PC-3 (cell line): ENCODE data around the gene CGRRF1. TPM values are rescaled to one million over a fixed set of nuclear protein-coding genes. Genes with fewer than 3 reads are reported as not detected.
A peak's percentile ranks its signal among the peaks of the same experiment; 100 is the strongest.

ENCODE experiments used
- ATAC-seq: fragments of 200-7000 bp; cut with Tn5 transposase; 2 replicates; pipeline ENCODE4 v1.9.1; 2020; ENCODE audit warnings: mild to moderate bottlenecking, moderate library complexity
- BruUV-seq: library from RNA; stranded (reverse); fragments of 400-500 nt; replicated peaks from 2 replicates; lab custom pipeline; 2021; lab: Mats Ljungman, UMichigan
- CTCF ChIA-PET: fragments of 300-600 bp; sonication (Branson Sonifier 250); formaldehyde crosslinking; loops from one replicate; lab custom pipeline; 2022; ENCODE audit warnings: antibody characterized with exemption; lab: Charles Lee
- POLR2A ChIA-PET: fragments of 300-600 bp; sonication (Branson Sonifier 250); formaldehyde crosslinking; loops from one replicate; lab custom pipeline; 2022; ENCODE audit warnings: antibody characterized with exemption; ENCODE audit not compliant: unreplicated experiment; lab: Charles Lee
- DNase-seq: peaks from one replicate; pipeline ENCODE4 v3.0.0-alpha.2; 2015
- H2AFZ ChIP-seq: fragments of 300-600 bp; sonication (generic); 2 replicates; pipeline ENCODE4 v1.6.0; 2016; ENCODE audit warnings: antibody characterized with exemption, low read length
- H3F3A ChIP-seq: fragments of 300-600 bp; sonication (generic); one replicate; pipeline ENCODE4 v1.6.0; 2017; ENCODE audit warnings: antibody characterized with exemption, low read length, control low read depth, mild to moderate bottlenecking; ENCODE audit not compliant: unreplicated experiment
- H3K27ac ChIP-seq: fragments of 300-600 bp; sonication (generic); 2 replicates; pipeline ENCODE4 v1.5.1; 2016; ENCODE audit warnings: mild to moderate bottlenecking, low read length
- H3K27me3 ChIP-seq: fragments of 300-600 bp; sonication (generic); 2 replicates; pipeline ENCODE4 v1.6.1; 2016; ENCODE audit warnings: low read length, mixed read lengths
- H3K36me3 ChIP-seq: fragments of 300-600 bp; sonication (generic); 2 replicates; pipeline ENCODE4 v1.6.1; 2016; ENCODE audit warnings: low read depth, mixed run types, low read length, mixed read lengths
- H3K4me1 ChIP-seq: fragments of 300-600 bp; sonication (generic); 2 replicates; pipeline ENCODE4 v1.5.1; 2016; ENCODE audit warnings: low read length; ENCODE audit not compliant: insufficient read depth
- H3K4me2 ChIP-seq: fragments of 300-600 bp; sonication (generic); 2 replicates; pipeline ENCODE4 v1.6.0; 2016; ENCODE audit warnings: low read length
- H3K4me3 ChIP-seq: fragments of 300-600 bp; sonication (generic); 2 replicates; pipeline ENCODE4 v1.5.1; 2016; ENCODE audit warnings: mild to moderate bottlenecking, low read length, mixed read lengths
- H3K79me2 ChIP-seq: fragments of 300-600 bp; sonication (generic); 2 replicates; pipeline ENCODE4 v1.6.1; 2017; ENCODE audit warnings: low read length, mixed read lengths
- H3K9ac ChIP-seq: fragments of 300-600 bp; sonication (generic); 2 replicates; pipeline ENCODE4 v1.6.0; 2016; ENCODE audit warnings: mild to moderate bottlenecking, low read length
- H3K9me2 ChIP-seq: fragments of 300-600 bp; sonication (generic); replicated peaks from 2 replicates; pipeline ENCODE4 v1.6.1; 2016; ENCODE audit warnings: mixed run types, low read length, mixed read lengths
- H3K9me3 ChIP-seq: fragments of 300-600 bp; sonication (generic); 2 replicates; pipeline ENCODE4 v1.6.1; 2016; ENCODE audit warnings: low read length, mixed read lengths
- H4K20me1 ChIP-seq: fragments of 300-600 bp; sonication (generic); 2 replicates; pipeline ENCODE4 v1.6.1; 2016; ENCODE audit warnings: low read length, mixed read lengths
- CTCF ChIP-seq: fragments of 300-600 bp; sonication (generic); conservative IDR thresholded peaks from 2 replicates; pipeline ENCODE4 v1.5.1; 2017; ENCODE audit warnings: antibody characterized with exemption, low read depth, mild to moderate bottlenecking, low read length
- EZH2 ChIP-seq: fragments of 300-600 bp; sonication (generic); IDR thresholded peaks from one replicate; pipeline ENCODE4 v1.6.1; 2017; ENCODE audit warnings: antibody characterized with exemption, mild to moderate bottlenecking, low read length; ENCODE audit not compliant: unreplicated experiment
- EZH2phosphoT487 ChIP-seq: fragments of 300-600 bp; sonication (generic); IDR thresholded peaks from 2 replicates; pipeline ENCODE4 v1.6.1; 2018; ENCODE audit warnings: mild to moderate bottlenecking, antibody characterized with exemption, low read length, borderline replicate concordance
- intact Hi-C: fragments of 100-400 bp; cut with micrococcal nuclease; formaldehyde crosslinking; loops from 2 replicates; pipeline ENCODE4 v1.9.0; 2023
- total RNA-seq: library from RNA; depleted of rRNA; stranded (reverse); fragments of >200 nt; gene quantifications from 2 replicates; pipeline ENCODE4 v1.2.3, GENCODE V29; 2014

CGRRF1 gene
- total RNA-seq, 1 experiment from 2014 or later: 31.3 TPM

- intact Hi-C loops: loop anchor here (5.0 kb wide), 1 partner anchor 33 kb away; no protein-coding TSS in a partner anchor
- CTCF ChIA-PET: interaction anchor here (0.5 to 6.3 kb wide), 8 partner anchors 13 to 534 kb away, joined by 3 to 154 read pairs (median 10); no protein-coding TSS in a partner anchor
- Histone ChIP-seq H3F3A (peaks cover 10% of the 10 kb centered on the region), H3K4me1 (peaks cover 38% of the 10 kb centered on the region), H3K4me3 (peak overlapping the region; percentile 85), H3K9ac (peak overlapping the region; percentile 16), H3K27ac (no peak overlapping the region), H3K9me2 (no peaks in the 10 kb centered on the region), H2AFZ (no peak overlapping the region), H3K36me3 (peaks cover 39% of the 10 kb centered on the region), H3K27me3 (no peaks in the 10 kb centered on the region), H3K79me2 (peaks cover 78% of the 10 kb centered on the region), H3K4me2 (peak overlapping the region; percentile 88), H3K9me3 (peaks cover 8% of the 10 kb centered on the region), H4K20me1 (peaks cover 28% of the 10 kb centered on the region)
- DNase-seq (peak; percentile 53), ATAC-seq (no peak)
- TSS peak; percentile 23 for BruUV-seq
- POLR2A ChIA-PET: interaction anchor here (0.5 to 1.6 kb wide), 11 partner anchors 31 to 204 kb away, joined by 3 to 30 read pairs (median 7); partner anchors contain the start of gene CGRRF1
- no peak for TF ChIP-seq EZH2phosphoT487
Observed at GRCh38 chr14:54568821-54569595, 59.3 kb downstream of the CGRRF1 start.

GRCh38 chr14:54570047-54570446, 60.3 kb downstream of the CGRRF1 start:
- Histone ChIP-seq H2AFZ (no peak overlapping the region), H3K36me3 (peaks cover 43% of the 10 kb centered on the region), H3K27me3 (no peaks in the 10 kb centered on the region), H3K4me3 (peak overlapping the region; percentile 85), H3K27ac (peak overlapping the region; percentile 15), H3K4me2 (peak overlapping the region; percentile 88), H3F3A (peaks cover 4% of the 10 kb centered on the region), H3K9me2 (no peaks in the 10 kb centered on the region), H4K20me1 (peaks cover 28% of the 10 kb centered on the region), H3K9me3 (peaks cover 8% of the 10 kb centered on the region), H3K79me2 (peaks cover 88% of the 10 kb centered on the region), H3K4me1 (peaks cover 28% of the 10 kb centered on the region), H3K9ac (no peak overlapping the region)
- ChIA-PET CTCF (no interaction called here), POLR2A (interaction anchor here (0.6 kb wide), 1 partner anchor 41 kb away, joined by 3 read pairs; no protein-coding TSS in a partner anchor)
- TF ChIP-seq EZH2phosphoT487 (no peak), EZH2 (no peak), CTCF (no peak)
- ATAC-seq: no peak
- DNase-seq: peak; percentile 15
- BruUV-seq: no TSS peak
- intact Hi-C loops: no loop called here

- Histone ChIP-seq H3K9me2 (no peaks in the 10 kb centered on the region), H3K27me3 (no peaks in the 10 kb centered on the region), H3K79me2 (peaks cover 96% of the 10 kb centered on the region), H3K9ac (no peak overlapping the region), H3K4me3 (peak overlapping the region; percentile 85), H3K9me3 (peaks cover 8% of the 10 kb centered on the region), H3K4me2 (peak overlapping the region; percentile 88), H2AFZ (no peak overlapping the region), H3K4me1 (peaks cover 28% of the 10 kb centered on the region), H4K20me1 (peaks cover 28% of the 10 kb centered on the region), H3K36me3 (peaks cover 43% of the 10 kb centered on the region), H3F3A (peaks cover 4% of the 10 kb centered on the region), H3K27ac (peak overlapping the region; percentile 15)
- BruUV-seq: no TSS peak
- POLR2A ChIA-PET: interaction anchor here (0.6 kb wide), 3 partner anchors 27 to 124 kb away, joined by 3 read pairs; no protein-coding TSS in a partner anchor
- ATAC-seq (0 out of 2 replicates have a peak, but pooled peaks have one; percentile 3), DNase-seq (peak; percentile 93)
- no peak for TF ChIP-seq CTCF
- intact Hi-C loops: no loop called here
- CTCF ChIA-PET: interaction anchor here (0.6 to 1.1 kb wide), 2 partner anchors 203 to 234 kb away, joined by 3 read pairs; no protein-coding TSS in a partner anchor
Observed at GRCh38 chr14:54570631-54571415, 61.1 kb downstream of the CGRRF1 start.
